ENCODE data around the gene KNSTRN. TPM values are rescaled to one million over a fixed set of nuclear protein-coding genes. Genes with fewer than 3 reads are reported as not detected.
A peak's percentile ranks its signal among the peaks of the same experiment; 100 is the strongest.

The KNSTRN gene
- total RNA-seq, 1 experiment from 2014 or later = 85.2 TPM

DNA sequence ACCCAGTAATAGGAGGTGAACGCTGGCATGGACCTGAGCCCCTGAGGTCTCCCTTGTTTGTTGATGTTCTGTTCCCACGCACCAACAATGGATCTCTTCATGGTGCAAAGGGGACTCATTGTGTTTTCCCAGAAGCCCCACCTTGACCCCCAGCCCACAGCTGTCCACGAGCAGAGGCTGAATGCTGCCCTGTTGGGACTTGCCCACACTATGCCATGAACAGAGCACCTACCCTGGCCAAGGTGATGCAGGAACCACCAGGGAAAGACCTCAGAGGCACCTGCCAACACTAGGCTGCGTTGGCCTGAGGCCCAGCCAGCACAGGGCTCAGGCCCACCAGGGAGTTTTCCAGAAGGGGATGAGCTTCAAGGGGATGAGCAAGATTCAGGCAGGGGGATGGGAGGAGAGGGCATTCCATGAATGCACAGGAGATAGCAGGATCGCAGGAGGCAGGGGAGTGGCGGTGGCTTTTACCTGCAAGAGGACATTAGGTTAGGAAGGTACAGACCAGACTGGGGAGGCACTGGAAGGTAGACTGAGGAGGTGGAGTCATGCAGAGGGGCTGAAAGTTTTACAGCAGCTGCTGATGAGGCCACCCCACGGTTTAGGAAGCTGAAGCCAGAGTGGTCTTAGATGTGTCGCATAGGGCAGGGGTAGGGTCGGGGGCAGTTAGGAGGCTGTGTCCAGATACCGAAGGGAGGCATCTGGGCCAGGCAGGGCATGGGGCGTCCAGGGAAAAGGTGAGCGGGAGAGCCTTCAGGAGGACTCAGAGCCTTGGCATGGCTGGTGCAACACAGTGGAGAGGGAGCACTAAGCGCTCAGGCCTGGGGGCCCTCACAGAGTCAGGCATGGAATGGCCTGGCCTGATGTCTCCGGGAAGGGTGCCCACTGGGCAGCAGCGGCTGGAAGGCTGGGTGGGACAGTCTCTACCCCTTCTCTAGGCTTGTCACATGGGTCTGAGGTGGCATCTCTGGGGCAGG lies 35.7 kb upstream of the KNSTRN start:
- Histone ChIP-seq H3K4me3 (no peak overlapping the region), H3K4me1 (replicated peaks; ENCODE audit: insufficient read depth) (peaks cover 74% of the 10 kb centered on the region), H3K4me2 (peak overlapping the region; percentile 26), H3K27me3 (ENCODE audit: insufficient read depth, low read depth) (no peaks in the 10 kb centered on the region), H4K20me1 (ENCODE audit: insufficient read depth) (no peaks in the 10 kb centered on the region), H3K36me3 (ENCODE audit: low read depth) (no peaks in the 10 kb centered on the region), H2AFZ (no peak overlapping the region), H3K9me2 (ENCODE audit: insufficient read depth) (no peaks in the 10 kb centered on the region), H3K27ac (peak overlapping the region; percentile 44), H3F3A (ENCODE audit: insufficient read depth, low read depth) (peaks cover 29% of the 10 kb centered on the region), H3K9me3 (ENCODE audit: insufficient read depth, low read depth) (no peaks in the 10 kb centered on the region), H3K79me2 (ENCODE audit: low read depth) (no peaks in the 10 kb centered on the region)
- DNase-seq = no peak
- CTCF ChIA-PET = interaction anchor here (0.6 kb wide), 1 partner anchor 25 kb away, joined by 14 read pairs; no protein-coding TSS in a partner anchor
- BruUV-seq (replicated peaks) = no TSS peak
- TF ChIP-seq, protein P1, sequence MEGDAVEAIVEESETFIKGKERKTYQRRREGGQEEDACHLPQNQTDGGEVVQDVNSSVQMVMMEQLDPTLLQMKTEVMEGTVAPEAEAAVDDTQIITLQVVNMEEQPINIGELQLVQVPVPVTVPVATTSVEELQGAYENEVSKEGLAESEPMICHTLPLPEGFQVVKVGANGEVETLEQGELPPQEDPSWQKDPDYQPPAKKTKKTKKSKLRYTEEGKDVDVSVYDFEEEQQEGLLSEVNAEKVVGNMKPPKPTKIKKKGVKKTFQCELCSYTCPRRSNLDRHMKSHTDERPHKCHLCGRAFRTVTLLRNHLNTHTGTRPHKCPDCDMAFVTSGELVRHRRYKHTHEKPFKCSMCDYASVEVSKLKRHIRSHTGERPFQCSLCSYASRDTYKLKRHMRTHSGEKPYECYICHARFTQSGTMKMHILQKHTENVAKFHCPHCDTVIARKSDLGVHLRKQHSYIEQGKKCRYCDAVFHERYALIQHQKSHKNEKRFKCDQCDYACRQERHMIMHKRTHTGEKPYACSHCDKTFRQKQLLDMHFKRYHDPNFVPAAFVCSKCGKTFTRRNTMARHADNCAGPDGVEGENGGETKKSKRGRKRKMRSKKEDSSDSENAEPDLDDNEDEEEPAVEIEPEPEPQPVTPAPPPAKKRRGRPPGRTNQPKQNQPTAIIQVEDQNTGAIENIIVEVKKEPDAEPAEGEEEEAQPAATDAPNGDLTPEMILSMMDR (conservative IDR thresholded peaks at IDR 0.05) = no peak
- no peak for TF ChIP-seq EZH2 (IDR thresholded peaks at IDR 0.05; ENCODE audit: low read depth)
- intact Hi-C loops (cut with micrococcal nuclease; ENCODE audit: unreplicated experiment) = no loop called here
- POLR2A ChIA-PET (ENCODE audit: unreplicated experiment) = no interaction called here

DNA sequence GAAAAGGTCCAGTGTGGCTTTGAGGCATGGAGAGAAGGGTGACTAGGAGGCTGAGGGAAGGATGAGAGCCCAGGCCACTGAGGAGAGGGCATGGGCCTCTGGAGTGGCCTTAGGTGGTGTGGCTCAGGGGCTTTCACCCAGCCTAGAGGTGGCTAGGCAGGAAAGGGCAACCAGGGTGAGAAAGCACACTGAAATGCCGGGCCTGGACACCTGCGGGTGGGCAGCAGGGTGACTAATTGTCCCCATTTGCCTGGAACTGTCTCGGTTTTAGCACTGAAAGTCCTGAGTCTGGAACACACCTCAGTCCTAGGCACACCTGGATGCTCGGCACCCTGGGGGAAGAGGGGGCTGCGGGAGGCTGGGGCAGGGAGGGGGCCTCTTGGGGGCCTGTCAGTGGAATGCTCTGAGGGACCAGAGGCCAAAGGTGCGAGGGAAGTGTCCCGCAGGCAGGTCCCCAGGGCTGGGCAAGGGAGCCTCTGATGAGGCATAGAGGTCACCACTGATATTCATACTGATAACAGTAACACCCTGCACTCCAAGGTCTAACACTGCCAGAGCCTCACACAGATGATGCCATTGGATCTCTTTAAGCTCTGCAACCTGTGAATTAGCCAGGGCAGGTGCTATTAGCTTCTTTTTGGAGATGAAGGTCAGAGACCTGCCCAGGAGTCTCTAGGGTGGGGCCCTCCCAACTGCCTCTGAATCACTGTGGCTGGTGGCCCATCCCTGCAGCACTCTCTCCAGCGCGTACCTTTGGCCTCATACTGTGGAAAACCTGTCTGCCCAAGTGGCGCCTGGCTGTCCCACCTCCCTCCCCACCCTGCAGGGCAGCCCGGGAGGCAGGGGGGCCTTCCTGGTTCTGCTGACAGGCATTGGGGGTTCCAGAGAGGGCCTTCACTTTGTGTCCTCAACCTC lies 34.7 kb upstream of the KNSTRN start:
- Histone ChIP-seq H4K20me1 (ENCODE audit: insufficient read depth) (no peaks in the 10 kb centered on the region), H3K4me1 (replicated peaks; ENCODE audit: insufficient read depth) (peaks cover 65% of the 10 kb centered on the region), H3K36me3 (ENCODE audit: low read depth) (no peaks in the 10 kb centered on the region), H3K27ac (peak overlapping the region; percentile 44), H3K27me3 (ENCODE audit: insufficient read depth, low read depth) (no peaks in the 10 kb centered on the region), H3K4me3 (no peak overlapping the region), H3K79me2 (ENCODE audit: low read depth) (no peaks in the 10 kb centered on the region), H3F3A (ENCODE audit: insufficient read depth, low read depth) (peaks cover 21% of the 10 kb centered on the region), H3K9me3 (ENCODE audit: insufficient read depth, low read depth) (no peaks in the 10 kb centered on the region), H3K4me2 (peak overlapping the region; percentile 26), H3K9me2 (ENCODE audit: insufficient read depth) (no peaks in the 10 kb centered on the region), H2AFZ (no peak overlapping the region)
- POLR2A ChIA-PET (ENCODE audit: unreplicated experiment) = interaction anchor here (0.6 to 0.7 kb wide), 2 partner anchors 9 to 10 kb away, joined by 3 to 4 read pairs; no protein-coding TSS in a partner anchor
- intact Hi-C loops (cut with micrococcal nuclease; ENCODE audit: unreplicated experiment) = no loop called here
- no TSS peak for BruUV-seq (replicated peaks)
- CTCF ChIA-PET = interaction anchor here (0.5 to 1.0 kb wide), 2 partner anchors 9 to 215 kb away, joined by 3 read pairs; no protein-coding TSS in a partner anchor
- peak; percentile 76 to 79 for DNase-seq
- TF ChIP-seq, protein P1 (conservative IDR thresholded peaks at IDR 0.05) = no peak
- no peak for TF ChIP-seq EZH2 (IDR thresholded peaks at IDR 0.05; ENCODE audit: low read depth)

DNA sequence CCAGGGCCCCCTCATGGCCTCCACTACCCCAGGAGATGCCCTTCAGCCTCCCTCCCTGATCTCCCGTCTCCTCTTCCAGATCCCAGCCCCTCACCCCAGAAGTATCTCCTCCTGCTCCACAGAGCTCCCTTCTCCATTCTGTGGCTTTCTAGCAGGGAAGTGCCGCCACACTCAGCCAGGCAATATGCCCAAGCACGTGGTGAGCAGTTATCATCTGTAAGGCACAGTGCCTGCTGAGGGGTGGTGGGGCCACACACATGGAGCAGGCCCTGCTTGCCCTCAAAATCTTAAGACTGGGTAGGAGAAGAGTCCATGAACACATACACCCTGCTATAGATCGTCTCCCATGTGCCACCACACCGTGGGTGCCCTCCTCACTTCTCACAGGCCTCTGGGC lies 34.0 kb upstream of the KNSTRN start:
- H3K79me2 ChIP-seq (ENCODE audit: low read depth) = no peaks in the 10 kb centered on the region
- TF ChIP-seq EZH2 (IDR thresholded peaks at IDR 0.05; ENCODE audit: low read depth) = no peak
- TF ChIP-seq, protein P1 (conservative IDR thresholded peaks at IDR 0.05) = no peak
- H3K36me3 ChIP-seq (ENCODE audit: low read depth) = no peaks in the 10 kb centered on the region
- intact Hi-C loops (cut with micrococcal nuclease; ENCODE audit: unreplicated experiment) = no loop called here
- BruUV-seq (replicated peaks) = no TSS peak
- H3K4me3 ChIP-seq = no peak overlapping the region
- H3K27ac ChIP-seq = peak overlapping the region; percentile 44
- ChIA-PET CTCF (interaction anchor here (0.5 to 1.0 kb wide), 2 partner anchors 10 to 214 kb away, joined by 3 read pairs; no protein-coding TSS in a partner anchor), POLR2A (ENCODE audit: unreplicated experiment) (interaction anchor here (0.6 to 0.7 kb wide), 2 partner anchors 9 to 11 kb away, joined by 3 to 4 read pairs; no protein-coding TSS in a partner anchor)
- peaks cover 59% of the 10 kb centered on the region for H3K4me1 ChIP-seq (replicated peaks; ENCODE audit: insufficient read depth)
- no peaks in the 10 kb centered on the region for H4K20me1 ChIP-seq (ENCODE audit: insufficient read depth)
- DNase-seq = no peak
- no peaks in the 10 kb centered on the region for H3K9me2 ChIP-seq (ENCODE audit: insufficient read depth)
- H3K27me3 ChIP-seq (ENCODE audit: insufficient read depth, low read depth) = no peaks in the 10 kb centered on the region
- H3K9me3 ChIP-seq (ENCODE audit: insufficient read depth, low read depth) = no peaks in the 10 kb centered on the region
- H3F3A ChIP-seq (ENCODE audit: insufficient read depth, low read depth) = peaks cover 15% of the 10 kb centered on the region
- H2AFZ ChIP-seq = no peak overlapping the region
- H3K4me2 ChIP-seq = peak overlapping the region; percentile 26
